ENCODE measurements around the gene ZNF568.
A peak's percentile ranks its signal among the peaks of the same experiment; 100 is the strongest.

The ZNF568 gene

DNA sequence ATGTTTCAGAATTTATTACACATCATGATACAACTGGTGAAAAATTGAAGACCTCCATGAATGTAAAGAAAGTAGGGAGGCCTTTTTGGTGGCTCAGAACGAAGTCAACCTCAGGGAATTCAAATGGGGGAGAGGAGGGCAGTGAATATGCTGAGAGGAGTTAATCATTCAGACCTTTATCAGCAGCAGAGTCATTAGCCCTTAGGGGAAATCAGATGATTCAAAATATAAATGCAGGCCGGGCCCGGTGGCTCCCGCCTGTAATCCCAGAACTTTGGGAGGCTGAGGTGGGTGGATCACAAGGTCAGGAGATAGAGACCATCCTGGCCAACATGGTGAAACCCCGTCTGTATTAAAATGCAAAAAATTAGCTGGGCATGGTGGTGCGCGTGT, 81.7 kb downstream of the ZNF568 start:
- DNase-seq (ENCODE audit: low read depth in 1 of 2, low spot score in 1 of 2), result no peak
- TF ChIP-seq REST (IDR thresholded peaks at IDR 0.05; ENCODE audit: insufficient replicate concordance, low read depth) (no peak), POLR2AphosphoS5 (IDR thresholded peaks at IDR 0.05; ENCODE audit: low read depth) (no peak), GABPA (IDR thresholded peaks at IDR 0.05; ENCODE audit: low read depth) (no peak), SPI1 (IDR thresholded peaks at IDR 0.05; ENCODE audit: borderline replicate concordance, low read depth) (no peak)
- TF ChIP-seq, protein P1, sequence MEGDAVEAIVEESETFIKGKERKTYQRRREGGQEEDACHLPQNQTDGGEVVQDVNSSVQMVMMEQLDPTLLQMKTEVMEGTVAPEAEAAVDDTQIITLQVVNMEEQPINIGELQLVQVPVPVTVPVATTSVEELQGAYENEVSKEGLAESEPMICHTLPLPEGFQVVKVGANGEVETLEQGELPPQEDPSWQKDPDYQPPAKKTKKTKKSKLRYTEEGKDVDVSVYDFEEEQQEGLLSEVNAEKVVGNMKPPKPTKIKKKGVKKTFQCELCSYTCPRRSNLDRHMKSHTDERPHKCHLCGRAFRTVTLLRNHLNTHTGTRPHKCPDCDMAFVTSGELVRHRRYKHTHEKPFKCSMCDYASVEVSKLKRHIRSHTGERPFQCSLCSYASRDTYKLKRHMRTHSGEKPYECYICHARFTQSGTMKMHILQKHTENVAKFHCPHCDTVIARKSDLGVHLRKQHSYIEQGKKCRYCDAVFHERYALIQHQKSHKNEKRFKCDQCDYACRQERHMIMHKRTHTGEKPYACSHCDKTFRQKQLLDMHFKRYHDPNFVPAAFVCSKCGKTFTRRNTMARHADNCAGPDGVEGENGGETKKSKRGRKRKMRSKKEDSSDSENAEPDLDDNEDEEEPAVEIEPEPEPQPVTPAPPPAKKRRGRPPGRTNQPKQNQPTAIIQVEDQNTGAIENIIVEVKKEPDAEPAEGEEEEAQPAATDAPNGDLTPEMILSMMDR (IDR thresholded peaks at IDR 0.05; ENCODE audit: insufficient read depth, low read length), result no peak

DNA sequence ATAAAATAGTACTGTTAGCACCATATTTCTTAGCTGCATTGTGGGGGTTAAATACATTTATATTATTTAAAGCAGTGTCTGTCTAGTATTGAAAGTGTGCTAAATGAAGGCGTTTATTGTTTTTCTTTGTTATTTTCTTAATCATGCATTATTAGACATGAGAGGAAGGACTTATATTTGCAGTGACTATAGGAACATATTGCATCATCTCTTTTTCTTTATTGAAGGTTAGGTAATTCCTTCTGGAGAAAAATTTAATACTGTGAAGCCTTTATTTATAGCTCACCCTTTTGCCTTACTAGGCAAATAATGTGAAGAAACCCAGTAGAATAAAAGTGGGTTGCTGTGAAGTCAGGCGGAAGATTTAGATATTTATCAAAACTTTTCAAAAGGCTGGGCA, 83.2 kb downstream of the ZNF568 start:
- Histone ChIP-seq H3K4me3 (replicated peaks; ENCODE audit: insufficient read depth, low read length) (no peak overlapping the region), H3K27me3 (ENCODE audit: insufficient read depth, poor library complexity, severe bottlenecking) (no peaks in the 10 kb centered on the region), H3K27ac (replicated peaks) (no peak overlapping the region)
- TF ChIP-seq SPI1 (IDR thresholded peaks at IDR 0.05; ENCODE audit: borderline replicate concordance, low read depth) (no peak), GABPA (IDR thresholded peaks at IDR 0.05; ENCODE audit: low read depth) (no peak), POLR2AphosphoS5 (IDR thresholded peaks at IDR 0.05; ENCODE audit: low read depth) (no peak), REST (IDR thresholded peaks at IDR 0.05; ENCODE audit: insufficient replicate concordance, low read depth) (no peak)
- TF ChIP-seq, protein P1 (IDR thresholded peaks at IDR 0.05; ENCODE audit: insufficient read depth, low read length), result no peak
- DNase-seq (ENCODE audit: low read depth in 1 of 2, low spot score in 1 of 2), result no peak

More for the DNA sequence above, 81.7 kb downstream of the ZNF568 start:
- H3K27me3 ChIP-seq (ENCODE audit: insufficient read depth, poor library complexity, severe bottlenecking), result no peaks in the 10 kb centered on the region
- H3K27ac ChIP-seq (replicated peaks), result no peak overlapping the region
- no peak overlapping the region for H3K4me3 ChIP-seq (replicated peaks; ENCODE audit: insufficient read depth, low read length)

DNA sequence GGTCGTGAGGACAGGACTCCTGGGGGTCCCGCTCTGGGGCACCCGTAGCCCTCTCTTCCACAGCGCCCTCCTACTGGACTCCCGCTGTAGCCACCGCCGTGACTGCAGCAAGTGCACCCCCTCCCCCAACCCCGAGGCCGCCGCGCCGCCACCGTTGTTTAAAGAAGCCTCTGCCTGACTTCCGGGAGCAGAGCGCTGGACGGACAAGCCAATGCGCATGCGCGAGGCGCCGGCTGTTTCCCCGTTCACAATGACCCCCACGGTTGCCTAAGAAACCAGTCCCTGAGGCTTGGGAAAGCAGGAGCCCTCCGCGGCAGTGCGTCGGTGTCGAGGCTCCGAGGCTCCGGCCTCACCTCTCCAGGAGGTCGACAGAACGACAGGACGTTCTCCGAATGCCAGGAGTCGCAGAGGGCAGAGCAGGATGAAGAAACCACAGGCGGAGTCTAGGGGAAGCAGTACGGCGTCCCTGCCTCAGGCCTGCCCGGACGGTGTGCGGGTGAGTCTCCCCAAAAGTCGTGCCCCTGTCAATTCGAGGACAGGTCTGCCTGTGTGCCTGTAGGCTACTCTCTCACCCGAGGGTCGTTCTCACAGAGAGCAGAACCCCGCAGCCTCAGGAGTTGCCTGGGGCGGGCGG, 91.6 kb downstream of the ZNF568 start:
- H3K4me3 ChIP-seq (replicated peaks; ENCODE audit: insufficient read depth, low read length), result no peak overlapping the region
- peak overlapping the region; percentile 48 for H3K27ac ChIP-seq (replicated peaks)
- TF ChIP-seq, protein P1 (IDR thresholded peaks at IDR 0.05; ENCODE audit: insufficient read depth, low read length), result no peak
- no peak for TF ChIP-seq SPI1 (IDR thresholded peaks at IDR 0.05; ENCODE audit: borderline replicate concordance, low read depth)
- no peak for TF ChIP-seq REST (IDR thresholded peaks at IDR 0.05; ENCODE audit: insufficient replicate concordance, low read depth)
- no peaks in the 10 kb centered on the region for H3K27me3 ChIP-seq (ENCODE audit: insufficient read depth, poor library complexity, severe bottlenecking)
- DNase-seq (ENCODE audit: low read depth in 1 of 2, low spot score in 1 of 2), result peak in 1 of 2 experiments; percentile 55
